HepG2 (cell line): ENCODE results near the gene CORO7. TPM values are rescaled to one million over a fixed set of nuclear protein-coding genes. Genes with fewer than 3 reads are reported as not detected.

Experiments used
- FLYWCH1 ChIP-seq: sonication (generic); formaldehyde crosslinking; IDR thresholded peaks from 2 replicates; pipeline ENCODE4 v1.8.1; 2023; ENCODE audit warnings: mild to moderate bottlenecking, missing genetic modification reagents
- JUNB ChIP-seq: sonication (generic); formaldehyde crosslinking; IDR thresholded peaks from 2 replicates; pipeline ENCODE4 v1.8.0; 2022; ENCODE audit warnings: missing genetic modification reagents, mild to moderate bottlenecking, borderline replicate concordance
- KMT2A ChIP-seq: sonication (generic); formaldehyde crosslinking; IDR thresholded peaks from 2 replicates; pipeline ENCODE4 v1.4.0; 2020; ENCODE audit warnings: missing genetic modification reagents
- MEIS2 ChIP-seq: sonication (generic); formaldehyde crosslinking; IDR thresholded peaks from 2 replicates; pipeline ENCODE4 v1.9.0; 2021; ENCODE audit warnings: mild to moderate bottlenecking, missing genetic modification reagents
- SNRNP70 ChIP-seq: fragments of 200-400 bp; formaldehyde crosslinking; IDR thresholded peaks from 2 replicates; pipeline ENCODE4 v1.6.1; 2017; ENCODE audit warnings: mild to moderate bottlenecking, low read depth, low read length, moderate library complexity
- SSRP1 ChIP-seq: IDR thresholded peaks from 2 replicates; pipeline ENCODE4 v1.6.1; 2016; ENCODE audit warnings: control low read depth
- ZFP36L1 ChIP-seq: sonication (generic); formaldehyde crosslinking; IDR thresholded peaks from 2 replicates; pipeline ENCODE4 v1.8.0; 2022; ENCODE audit warnings: mild to moderate bottlenecking, missing genetic modification reagents, moderate library complexity
- ZNF251 ChIP-seq: sonication (generic); formaldehyde crosslinking; IDR thresholded peaks from 2 replicates; pipeline ENCODE4 v1.9.0; 2021; ENCODE audit warnings: mild to moderate bottlenecking, missing genetic modification reagents
- ZNF431 ChIP-seq: sonication (generic); formaldehyde crosslinking; IDR thresholded peaks from 2 replicates; pipeline ENCODE4 v1.9.0; 2022; ENCODE audit warnings: missing genetic modification reagents, low read depth, mild to moderate bottlenecking, borderline replicate concordance
- ZNF547 ChIP-seq: sonication (generic); formaldehyde crosslinking; IDR thresholded peaks from 2 replicates; pipeline ENCODE4 v1.5.1; 2020; ENCODE audit warnings: mild to moderate bottlenecking, missing genetic modification reagents
- ZNF615 ChIP-seq: sonication (generic); formaldehyde crosslinking; IDR thresholded peaks from 2 replicates; pipeline ENCODE4 v1.5.0; 2020; ENCODE audit warnings: mild to moderate bottlenecking, missing genetic modification reagents, borderline replicate concordance
- ZNF629 ChIP-seq: sonication (generic); formaldehyde crosslinking; conservative IDR thresholded peaks from 2 replicates; pipeline ENCODE4 v1.5.0; 2020; ENCODE audit warnings: missing genetic modification reagents
- ZNF75D ChIP-seq: sonication (generic); formaldehyde crosslinking; IDR thresholded peaks from 2 replicates; pipeline ENCODE4 v1.8.1; 2023; ENCODE audit warnings: missing genetic modification reagents, mild to moderate bottlenecking, borderline replicate concordance
- ZSCAN25 ChIP-seq: sonication (generic); formaldehyde crosslinking; IDR thresholded peaks from 2 replicates; pipeline ENCODE4 v1.8.0; 2022; ENCODE audit warnings: mild to moderate bottlenecking, missing genetic modification reagents
- polyA plus RNA-seq, 8 experiments: library from polyadenylated mRNA; depleted of rRNA in 3 of 8; stranded (reverse) in 7 of 8; unstranded in 1 of 8; fragments of >200 nt; fragmentation: Illumina TruSeq in 4 of 8; extraction: Trizol in 4 of 8; gene quantifications; 2 replicates each; pipeline versions ENCODE4 v1.2.1 to v1.2.3, GENCODE V29; 2011 to 2016; ENCODE audit warnings: low read depth in 4 of 8, missing spikeins in 1 of 8, mixed read lengths in 1 of 8; ENCODE audit not compliant: insufficient read depth in 1 of 8
- total RNA-seq, 5 experiments: library from RNA; depleted of rRNA; stranded (reverse); fragments of >200 nt; fragmentation: Illumina TruSeq; extraction: Trizol; gene quantifications; 2 replicates each; pipeline ENCODE4 v1.2.3, GENCODE V29; 2016; ENCODE audit warnings: low read depth in 1 of 5
- TF ChIP-seq, protein P1 (sequence below): sonication (generic); formaldehyde crosslinking; IDR thresholded peaks from 2 replicates; pipeline ENCODE4 v1.5.0; 2020; ENCODE audit warnings: missing genetic modification reagents
- TF ChIP-seq, protein P2 (sequence below): sonication (generic); formaldehyde crosslinking; IDR thresholded peaks from 2 replicates; pipeline ENCODE4 v1.4.0; 2020; ENCODE audit warnings: low read depth, mild to moderate bottlenecking, missing genetic modification reagents
- TF ChIP-seq, protein P3 (sequence below): IDR thresholded peaks from 2 replicates; pipeline ENCODE4 v1.6.1; 2016
- TF ChIP-seq, protein P4 (sequence below): IDR thresholded peaks from 2 replicates; pipeline ENCODE4 v1.6.1; 2012; ENCODE audit warnings: low read depth, low read length, improper control_type of control experiment
- TF ChIP-seq, protein P5 (sequence below), 2 experiments: IDR thresholded peaks; 2 replicates each; pipeline ENCODE4 v1.6.1; 2011 to 2012; ENCODE audit warnings: low read length in 2 of 2, borderline replicate concordance in 1 of 2, low read depth in 1 of 2, mild to moderate bottlenecking in 1 of 2, moderate library complexity in 1 of 2
- TF ChIP-seq, protein P6 (sequence below): sonication (generic); formaldehyde crosslinking; IDR thresholded peaks from 2 replicates; pipeline ENCODE4 v1.5.0; 2020; ENCODE audit warnings: mild to moderate bottlenecking, missing genetic modification reagents, borderline replicate concordance

CORO7 gene
- total and polyA plus RNA-seq, 2 of the 13 experiments (the other 11 are each of a cell fraction or from before 2014, with no cell fraction given) = 9.9 to 14.3 TPM

DNA sequence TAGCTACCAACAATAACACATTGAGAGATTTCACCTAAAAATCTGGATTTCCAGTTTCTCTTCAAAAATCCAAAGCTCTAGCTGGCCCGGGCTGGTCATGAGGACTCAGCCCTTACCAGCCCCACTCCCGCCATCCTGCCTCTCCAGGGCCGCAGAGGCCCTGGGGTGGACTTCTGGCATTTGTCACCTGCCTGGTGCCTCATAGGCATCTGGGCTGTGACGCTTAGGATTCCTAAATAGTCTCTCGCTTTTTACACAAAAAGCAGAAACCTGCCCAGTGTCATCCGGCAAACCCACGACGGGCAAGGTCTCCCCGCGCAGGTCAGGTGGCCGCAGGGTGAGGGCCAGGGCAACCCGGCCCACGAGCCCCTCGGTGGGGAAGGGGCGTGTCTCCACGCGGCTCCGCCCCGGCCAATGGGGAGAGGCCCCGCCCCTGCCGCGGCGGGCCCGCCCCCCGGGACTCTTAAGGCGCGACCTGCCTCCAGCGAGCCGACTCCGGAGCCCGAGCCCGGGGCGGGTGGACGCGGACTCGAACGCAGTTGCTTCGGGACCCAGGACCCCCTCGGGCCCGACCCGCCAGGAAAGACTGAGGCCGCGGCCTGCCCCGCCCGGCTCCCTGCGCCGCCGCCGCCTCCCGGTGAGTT, 44.9 kb downstream of the CORO7 start, which contains the start of gene VASN (continued):
- TF ChIP-seq, protein P1, sequence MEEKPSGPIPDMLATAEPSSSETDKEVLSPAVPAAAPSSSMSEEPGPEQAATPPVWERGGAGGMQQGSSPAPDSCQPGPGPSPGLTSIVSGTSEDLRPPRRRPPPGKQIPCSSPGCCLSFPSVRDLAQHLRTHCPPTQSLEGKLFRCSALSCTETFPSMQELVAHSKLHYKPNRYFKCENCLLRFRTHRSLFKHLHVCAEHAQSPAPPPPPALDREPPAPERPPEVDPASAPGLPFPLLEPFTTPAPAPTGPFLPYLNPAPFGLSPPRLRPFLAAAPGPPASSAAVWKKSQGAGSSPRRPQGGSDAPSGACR = no peak
- TF ChIP-seq, protein P2, sequence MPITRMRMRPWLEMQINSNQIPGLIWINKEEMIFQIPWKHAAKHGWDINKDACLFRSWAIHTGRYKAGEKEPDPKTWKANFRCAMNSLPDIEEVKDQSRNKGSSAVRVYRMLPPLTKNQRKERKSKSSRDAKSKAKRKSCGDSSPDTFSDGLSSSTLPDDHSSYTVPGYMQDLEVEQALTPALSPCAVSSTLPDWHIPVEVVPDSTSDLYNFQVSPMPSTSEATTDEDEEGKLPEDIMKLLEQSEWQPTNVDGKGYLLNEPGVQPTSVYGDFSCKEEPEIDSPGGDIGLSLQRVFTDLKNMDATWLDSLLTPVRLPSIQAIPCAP (CRISPR knock-in tag) = no peak
- no peak for TF ChIP-seq KMT2A
- no peak for TF ChIP-seq SSRP1 (CRISPR knock-in tag)
- TF ChIP-seq, protein P3, sequence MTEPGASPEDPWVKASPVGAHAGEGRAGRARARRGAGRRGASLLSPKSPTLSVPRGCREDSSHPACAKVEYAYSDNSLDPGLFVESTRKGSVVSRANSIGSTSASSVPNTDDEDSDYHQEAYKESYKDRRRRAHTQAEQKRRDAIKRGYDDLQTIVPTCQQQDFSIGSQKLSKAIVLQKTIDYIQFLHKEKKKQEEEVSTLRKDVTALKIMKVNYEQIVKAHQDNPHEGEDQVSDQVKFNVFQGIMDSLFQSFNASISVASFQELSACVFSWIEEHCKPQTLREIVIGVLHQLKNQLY (CRISPR knock-in tag) = 0 out of 2 replicates have a peak, but pooled peaks have one; percentile 8
- no peak for TF ChIP-seq ZNF615 (CRISPR knock-in tag)
- TF ChIP-seq ZNF629 (CRISPR knock-in tag) = peak; percentile 76
- peak; percentile 43; the same call in 1 of the 2 replicates for TF ChIP-seq ZNF547 (CRISPR knock-in tag)
- no peak for TF ChIP-seq ZNF251
- TF ChIP-seq ZSCAN25 = 0 out of 2 replicates have a peak, but pooled peaks have one; percentile 37
- TF ChIP-seq, protein P4, sequence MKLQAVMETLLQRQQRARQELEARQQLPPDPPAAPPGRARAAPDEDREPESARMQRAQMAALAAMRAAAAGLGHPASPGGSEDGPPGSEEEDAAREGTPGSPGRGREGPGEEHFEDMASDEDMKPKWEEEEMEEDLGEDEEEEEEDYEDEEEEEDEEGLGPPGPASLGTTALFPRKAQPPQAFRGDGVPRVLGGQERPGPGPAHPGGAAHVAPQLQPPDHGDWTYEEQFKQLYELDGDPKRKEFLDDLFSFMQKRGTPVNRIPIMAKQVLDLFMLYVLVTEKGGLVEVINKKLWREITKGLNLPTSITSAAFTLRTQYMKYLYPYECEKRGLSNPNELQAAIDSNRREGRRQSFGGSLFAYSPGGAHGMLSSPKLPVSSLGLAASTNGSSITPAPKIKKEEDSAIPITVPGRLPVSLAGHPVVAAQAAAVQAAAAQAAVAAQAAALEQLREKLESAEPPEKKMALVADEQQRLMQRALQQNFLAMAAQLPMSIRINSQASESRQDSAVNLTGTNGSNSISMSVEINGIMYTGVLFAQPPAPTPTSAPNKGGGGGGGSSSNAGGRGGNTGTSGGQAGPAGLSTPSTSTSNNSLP = no peak
- no peak for TF ChIP-seq SNRNP70
- TF ChIP-seq ZNF75D (CRISPR knock-in tag) = no peak
- TF ChIP-seq, protein P5, sequence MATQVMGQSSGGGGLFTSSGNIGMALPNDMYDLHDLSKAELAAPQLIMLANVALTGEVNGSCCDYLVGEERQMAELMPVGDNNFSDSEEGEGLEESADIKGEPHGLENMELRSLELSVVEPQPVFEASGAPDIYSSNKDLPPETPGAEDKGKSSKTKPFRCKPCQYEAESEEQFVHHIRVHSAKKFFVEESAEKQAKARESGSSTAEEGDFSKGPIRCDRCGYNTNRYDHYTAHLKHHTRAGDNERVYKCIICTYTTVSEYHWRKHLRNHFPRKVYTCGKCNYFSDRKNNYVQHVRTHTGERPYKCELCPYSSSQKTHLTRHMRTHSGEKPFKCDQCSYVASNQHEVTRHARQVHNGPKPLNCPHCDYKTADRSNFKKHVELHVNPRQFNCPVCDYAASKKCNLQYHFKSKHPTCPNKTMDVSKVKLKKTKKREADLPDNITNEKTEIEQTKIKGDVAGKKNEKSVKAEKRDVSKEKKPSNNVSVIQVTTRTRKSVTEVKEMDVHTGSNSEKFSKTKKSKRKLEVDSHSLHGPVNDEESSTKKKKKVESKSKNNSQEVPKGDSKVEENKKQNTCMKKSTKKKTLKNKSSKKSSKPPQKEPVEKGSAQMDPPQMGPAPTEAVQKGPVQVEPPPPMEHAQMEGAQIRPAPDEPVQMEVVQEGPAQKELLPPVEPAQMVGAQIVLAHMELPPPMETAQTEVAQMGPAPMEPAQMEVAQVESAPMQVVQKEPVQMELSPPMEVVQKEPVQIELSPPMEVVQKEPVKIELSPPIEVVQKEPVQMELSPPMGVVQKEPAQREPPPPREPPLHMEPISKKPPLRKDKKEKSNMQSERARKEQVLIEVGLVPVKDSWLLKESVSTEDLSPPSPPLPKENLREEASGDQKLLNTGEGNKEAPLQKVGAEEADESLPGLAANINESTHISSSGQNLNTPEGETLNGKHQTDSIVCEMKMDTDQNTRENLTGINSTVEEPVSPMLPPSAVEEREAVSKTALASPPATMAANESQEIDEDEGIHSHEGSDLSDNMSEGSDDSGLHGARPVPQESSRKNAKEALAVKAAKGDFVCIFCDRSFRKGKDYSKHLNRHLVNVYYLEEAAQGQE (IDR thresholded peaks at IDR 0.05; ENCODE audit: borderline replicate concordance in 1 of 2, low read depth in 1 of 2, low read length in 2 of 2) = peak in 1 of 2 experiments; percentile 12; a peak in 1 of 4 replicates
- TF ChIP-seq FLYWCH1 (CRISPR knock-in tag) = no peak
- TF ChIP-seq JUNB (CRISPR knock-in tag) = no peak
- TF ChIP-seq, protein P6, sequence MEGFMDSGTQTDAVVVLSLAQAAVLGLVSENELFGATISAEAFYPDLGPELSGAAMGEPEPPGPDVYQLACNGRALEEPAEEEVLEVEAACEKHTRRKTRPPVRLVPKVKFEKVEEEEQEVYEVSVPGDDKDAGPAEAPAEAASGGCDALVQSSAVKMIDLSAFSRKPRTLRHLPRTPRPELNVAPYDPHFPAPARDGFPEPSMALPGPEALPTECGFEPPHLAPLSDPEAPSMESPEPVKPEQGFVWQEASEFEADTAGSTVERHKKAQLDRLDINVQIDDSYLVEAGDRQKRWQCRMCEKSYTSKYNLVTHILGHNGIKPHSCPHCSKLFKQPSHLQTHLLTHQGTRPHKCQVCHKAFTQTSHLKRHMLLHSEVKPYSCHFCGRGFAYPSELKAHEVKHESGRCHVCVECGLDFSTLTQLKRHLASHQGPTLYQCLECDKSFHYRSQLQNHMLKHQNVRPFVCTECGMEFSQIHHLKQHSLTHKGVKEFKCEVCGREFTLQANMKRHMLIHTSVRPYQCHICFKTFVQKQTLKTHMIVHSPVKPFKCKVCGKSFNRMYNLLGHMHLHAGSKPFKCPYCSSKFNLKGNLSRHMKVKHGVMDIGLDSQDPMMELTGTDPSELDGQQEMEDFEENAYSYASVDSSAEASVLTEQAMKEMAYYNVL = no peak
- TF ChIP-seq ZNF431 = no peak
- TF ChIP-seq MEIS2 (CRISPR knock-in tag) = peak; percentile 46; the same call in 1 of the 2 replicates
- peak; percentile 77; the same call in 1 of the 2 replicates for TF ChIP-seq ZFP36L1
